Endothelial cell of umbilical vein (primary cell): ENCODE results near the gene RLF.

Source experiments
- CTCF ChIP-seq, 2 donors: IDR thresholded peaks; 1 replicate in 1 of 2; 2 replicates in 1 of 2; pipeline ENCODE4 v1.5.1; 2011; ENCODE audit warnings: low read length in 2 of 2, mild to moderate bottlenecking in 2 of 2, moderate library complexity in 2 of 2, control low read depth in 1 of 2, inconsistent platforms in 1 of 2, low read depth in 1 of 2; ENCODE audit not compliant: insufficient read depth in 1 of 2; ENCODE audit errors: extremely low read depth in 1 of 2
- EZH2 ChIP-seq: IDR thresholded peaks from 2 replicates; pipeline ENCODE4 v1.6.1; 2012; ENCODE audit warnings: borderline replicate concordance, low read depth, mild to moderate bottlenecking, moderate library complexity, low read length, inconsistent platforms; ENCODE audit not compliant: severe bottlenecking
- FOS ChIP-seq: IDR thresholded peaks from 2 replicates; pipeline ENCODE4 v1.6.1; 2011; ENCODE audit warnings: mild to moderate bottlenecking, low read length, moderate library complexity, borderline replicate concordance; ENCODE audit not compliant: insufficient read depth
- GATA2 ChIP-seq: IDR thresholded peaks from 2 replicates; pipeline ENCODE4 v1.7.0; 2011; ENCODE audit warnings: low read depth, mild to moderate bottlenecking, moderate library complexity, mixed read lengths, low read length; ENCODE audit not compliant: insufficient read length, insufficient read depth
- JUN ChIP-seq: IDR thresholded peaks from 2 replicates; pipeline ENCODE4 v1.6.1; 2011; ENCODE audit warnings: borderline replicate concordance, low read depth; ENCODE audit not compliant: insufficient read length, insufficient read depth
- MYC ChIP-seq: IDR thresholded peaks from one replicate; pipeline ENCODE4 v1.6.1; 2011; ENCODE audit warnings: mild to moderate bottlenecking, low read depth, low read length
- POLR2A ChIP-seq: IDR thresholded peaks from 2 replicates; pipeline ENCODE4 v1.6.1; 2012; ENCODE audit warnings: low read depth, mild to moderate bottlenecking, control low read depth, low read length
- POLR2AphosphoS5 ChIP-seq: IDR thresholded peaks from 2 replicates; pipeline ENCODE4 v1.6.1; 2012; ENCODE audit warnings: low read depth, mild to moderate bottlenecking, control low read depth, low read length, moderate library complexity; ENCODE audit not compliant: insufficient read depth

- TF ChIP-seq CTCF (IDR thresholded peaks at IDR 0.05; ENCODE audit: extremely low read depth in 1 of 2, insufficient read depth in 1 of 2, low read depth in 1 of 2, low read length in 2 of 2), result no peak
- no peak for TF ChIP-seq POLR2A
- TF ChIP-seq POLR2AphosphoS5, result no peak
- TF ChIP-seq EZH2, result no peak
- TF ChIP-seq JUN, result no peak
- TF ChIP-seq MYC, result no peak
- no peak for TF ChIP-seq FOS
- no peak for TF ChIP-seq GATA2
Observed at GRCh38 chr1:40197656-40198055, 36.5 kb downstream of the RLF start.
